Measurements from ENCODE around the gene RAD51D. TPM values are rescaled to one million over a fixed set of nuclear protein-coding genes. Genes with fewer than 3 reads are reported as not detected.
"Not testable (repeated sequence)": the region's sequence is repeated elsewhere in the genome, so short reads cannot be mapped to it uniquely, and the experiment has no call there.

Gene RAD51D
- total RNA-seq, 4 donors from 2014 or later, result 7.8 to 15.6 (median 12.5) TPM

GRCh38 chr17:35159940-35160339 lies 40.3 kb upstream of the RAD51D start:
- Histone ChIP-seq H3K27ac (no peak overlapping the region), H3K36me3 (no peaks in the 10 kb centered on the region), H3K27me3 (no peaks in the 10 kb centered on the region), H3K4me3 (replicated peaks in 1 of 3) (no peak overlapping the region), H3K9me3 (no peaks in the 10 kb centered on the region), H3K4me1 (no peaks in the 10 kb centered on the region)
- intact Hi-C loops (cut with DNase I), result no loop called here
- TF ChIP-seq POLR2A (IDR thresholded peaks at IDR 0.05), result no peak
- TF ChIP-seq CTCF (IDR thresholded peaks at IDR 0.05), result no peak
- WGBS, 2 donors, result 81 to 87% methylated on average over 2 of the region's 2 CpGs
- no peak for DNase-seq

GRCh38 chr17:35155246-35155645 lies 35.6 kb upstream of the RAD51D start:
- Histone ChIP-seq H3K4me1 (no peaks in the 10 kb centered on the region), H3K4me3 (replicated peaks in 1 of 3) (no peak overlapping the region), H3K27me3 (no peaks in the 10 kb centered on the region), H3K9me3 (no peaks in the 10 kb centered on the region), H3K27ac (no peak overlapping the region), H3K36me3 (no peaks in the 10 kb centered on the region)
- TF ChIP-seq CTCF (IDR thresholded peaks at IDR 0.05), result no peak
- no peak for TF ChIP-seq POLR2A (IDR thresholded peaks at IDR 0.05)
- intact Hi-C loops (cut with DNase I), result no loop called here
- WGBS, 2 donors, result 92 to 95% methylated on average over 7 of the region's 7 CpGs
- DNase-seq, result no peak

GRCh38 chr17:35154196-35155165 lies 34.8 kb upstream of the RAD51D start:
- DNase-seq, result no peak
- no peaks in the 10 kb centered on the region for H3K9me3 ChIP-seq
- H3K27me3 ChIP-seq, result no peaks in the 10 kb centered on the region
- no peak overlapping the region for H3K4me3 ChIP-seq (replicated peaks in 1 of 3)
- WGBS, 2 donors, result 88 to 90% methylated on average over 12 to 13 of the region's 13 CpGs
- intact Hi-C loops (cut with DNase I), result no loop called here
- TF ChIP-seq CTCF (IDR thresholded peaks at IDR 0.05) (no peak), POLR2A (IDR thresholded peaks at IDR 0.05) (no peak)
- H3K27ac ChIP-seq, result no peak overlapping the region
- no peaks in the 10 kb centered on the region for H3K4me1 ChIP-seq
- H3K36me3 ChIP-seq, result no peaks in the 10 kb centered on the region

- WGBS, 2 donors, result 61 to 63% methylated on average over 13 of the region's 13 CpGs
- no peak for DNase-seq
- Histone ChIP-seq H3K9me3 (no peaks in the 10 kb centered on the region), H3K4me1 (no peaks in the 10 kb centered on the region), H3K4me3 (replicated peaks in 1 of 3) (no peak overlapping the region), H3K36me3 (no peaks in the 10 kb centered on the region), H3K27ac (no peak overlapping the region), H3K27me3 (no peaks in the 10 kb centered on the region)
- intact Hi-C loops (cut with DNase I), result no loop called here
- TF ChIP-seq POLR2A (IDR thresholded peaks at IDR 0.05), result no peak
- TF ChIP-seq CTCF (IDR thresholded peaks at IDR 0.05), result no peak
These were observed 32.9 kb upstream of the RAD51D start for GRCh38 chr17:35152421-35153140.

GRCh38 chr17:35151080-35151479 lies 31.4 kb upstream of the RAD51D start:
- WGBS, 2 donors, result 83 to 91% methylated on average over 29 of the region's 29 CpGs
- H3K4me3 ChIP-seq (replicated peaks in 1 of 3); H3K4me1 ChIP-seq; H3K36me3 ChIP-seq; H3K27me3 ChIP-seq; H3K9me3 ChIP-seq; H3K27ac ChIP-seq; intact Hi-C loops (cut with DNase I); DNase-seq: not testable (repeated sequence)
